HepG2 (cell line): Measurements from ENCODE around the gene SSNA1. TPM values are rescaled to one million over a fixed set of nuclear protein-coding genes. Genes with fewer than 3 reads are reported as not detected.

ENCODE experiments used
- ARNT ChIP-seq: fragments of 450-650 bp; IDR thresholded peaks from 2 replicates; pipeline ENCODE4 v1.6.1; 2017
- GATAD1 ChIP-seq: IDR thresholded peaks from 2 replicates; pipeline ENCODE4 v1.6.1; 2016; ENCODE audit warnings: missing genetic modification reagents, missing compliant biosample characterization
- MBD4 ChIP-seq: IDR thresholded peaks from 2 replicates; pipeline ENCODE4 v1.6.1; 2012; ENCODE audit warnings: low read length, inconsistent platforms, borderline replicate concordance
- NFKB2 ChIP-seq: sonication (generic); formaldehyde crosslinking; IDR thresholded peaks from 2 replicates; pipeline ENCODE4 v1.4.0; 2020; ENCODE audit warnings: missing genetic modification reagents, borderline replicate concordance
- NR2C2 ChIP-seq: sonication (generic); formaldehyde crosslinking; IDR thresholded peaks from 2 replicates; pipeline ENCODE4 v1.4.0; 2020; ENCODE audit warnings: missing genetic modification reagents, mild to moderate bottlenecking, moderate library complexity, borderline replicate concordance
- PHF5A ChIP-seq: IDR thresholded peaks from one replicate; pipeline ENCODE4 v1.6.1; 2018; ENCODE audit warnings: low read depth, missing genetic modification reagents; ENCODE audit not compliant: unreplicated experiment
- REL ChIP-seq: sonication (generic); formaldehyde crosslinking; conservative IDR thresholded peaks from 2 replicates; pipeline ENCODE4 v1.8.0; 2022; ENCODE audit warnings: mild to moderate bottlenecking, missing genetic modification reagents, moderate library complexity
- SIN3A ChIP-seq: IDR thresholded peaks from 2 replicates; pipeline ENCODE4 v1.6.1; 2011; ENCODE audit warnings: low read depth, mild to moderate bottlenecking, control low read depth, low read length, borderline replicate concordance
- SMYD3 ChIP-seq: sonication (generic); formaldehyde crosslinking; IDR thresholded peaks from 2 replicates; pipeline ENCODE4 v1.8.1; 2023; ENCODE audit warnings: mild to moderate bottlenecking, missing genetic modification reagents
- ZNF44 ChIP-seq: sonication (generic); formaldehyde crosslinking; IDR thresholded peaks from 2 replicates; pipeline ENCODE4 v1.5.1; 2020; ENCODE audit warnings: mild to moderate bottlenecking, missing genetic modification reagents
- ZNF652 ChIP-seq: IDR thresholded peaks from 2 replicates; pipeline ENCODE4 v1.6.1; 2016; ENCODE audit warnings: low read depth, borderline replicate concordance
- ZNF883 ChIP-seq: sonication (generic); formaldehyde crosslinking; IDR thresholded peaks from 2 replicates; pipeline ENCODE4 v1.5.1; 2020; ENCODE audit warnings: mild to moderate bottlenecking, missing genetic modification reagents; ENCODE audit errors: not compliant biosample characterization
- polyA plus RNA-seq, 8 experiments: library from polyadenylated mRNA; depleted of rRNA in 3 of 8; stranded (reverse) in 7 of 8; unstranded in 1 of 8; fragments of >200 nt; fragmentation: Illumina TruSeq in 4 of 8; extraction: Trizol in 4 of 8; gene quantifications; 2 replicates each; pipeline versions ENCODE4 v1.2.1 to v1.2.3, GENCODE V29; 2011 to 2016; ENCODE audit warnings: low read depth in 4 of 8, missing spikeins in 1 of 8, mixed read lengths in 1 of 8; ENCODE audit not compliant: insufficient read depth in 1 of 8
- total RNA-seq, 5 experiments: library from RNA; depleted of rRNA; stranded (reverse); fragments of >200 nt; fragmentation: Illumina TruSeq; extraction: Trizol; gene quantifications; 2 replicates each; pipeline ENCODE4 v1.2.3, GENCODE V29; 2016; ENCODE audit warnings: low read depth in 1 of 5
- TF ChIP-seq, protein P1 (sequence below): sonication (generic); formaldehyde crosslinking; IDR thresholded peaks from 2 replicates; pipeline ENCODE4 v1.5.1; 2020; ENCODE audit warnings: missing genetic modification reagents, mild to moderate bottlenecking, borderline replicate concordance
- TF ChIP-seq, protein P2 (sequence below): sonication (generic); formaldehyde crosslinking; IDR thresholded peaks from 2 replicates; pipeline ENCODE4 v1.5.1; 2020; ENCODE audit warnings: mild to moderate bottlenecking, missing genetic modification reagents, borderline replicate concordance
- TF ChIP-seq, protein P3 (sequence below): sonication (generic); formaldehyde crosslinking; IDR thresholded peaks from 2 replicates; pipeline ENCODE4 v1.5.0; 2020; ENCODE audit warnings: mild to moderate bottlenecking, low read depth, missing genetic modification reagents, borderline replicate concordance

The SSNA1 gene
- total and polyA plus RNA-seq, 2 of the 13 experiments (the other 11 are each of a cell fraction or from before 2014, with no cell fraction given): 35.9 to 49.4 TPM

DNA sequence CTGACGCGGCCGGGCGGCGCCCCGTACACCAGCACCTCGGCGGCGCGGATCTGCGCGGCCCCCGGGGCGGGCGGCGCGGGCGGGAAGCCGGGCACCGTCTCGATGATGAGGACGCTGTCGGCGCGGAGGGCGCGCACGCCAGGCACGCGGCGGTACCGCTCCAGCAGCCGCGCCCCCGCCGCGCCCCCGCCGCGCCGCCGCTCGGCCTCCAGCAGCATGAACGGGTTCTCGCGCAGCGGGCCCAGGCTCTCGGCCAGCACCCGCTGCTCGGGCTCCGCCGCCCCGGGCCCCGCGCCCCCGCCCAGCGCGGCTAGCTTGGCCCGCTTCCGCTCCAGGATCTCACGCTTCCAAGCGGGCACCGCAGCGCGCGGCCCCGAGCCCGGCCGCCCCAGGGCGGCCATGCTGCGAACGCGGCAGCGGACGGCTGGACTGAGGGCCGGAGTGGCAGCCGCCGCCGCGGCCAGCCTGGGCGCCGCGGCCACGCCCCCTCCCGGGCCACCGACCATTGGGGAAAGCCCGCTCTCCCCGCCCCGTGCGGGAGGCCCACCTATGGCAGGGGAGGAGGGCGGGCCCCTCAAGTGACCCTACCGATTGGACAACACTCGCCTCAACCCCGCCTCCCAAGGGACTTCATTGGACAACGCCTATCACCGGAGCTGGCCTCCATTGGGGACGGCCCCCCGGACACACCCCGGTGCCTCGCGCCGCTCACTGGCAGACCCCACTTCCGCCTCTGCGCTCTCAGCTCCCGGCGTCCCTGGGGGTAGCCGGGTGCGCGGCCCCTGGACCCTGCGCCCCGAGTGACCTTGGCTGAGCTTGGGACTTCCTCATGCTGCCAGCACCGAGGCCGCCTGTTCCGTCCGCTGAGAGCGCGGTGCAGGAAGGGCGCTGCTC is 12.1 kb downstream of the SSNA1 start, which contains the start of gene TPRN (continued):
- peak; percentile 87 for TF ChIP-seq GATAD1 (CRISPR knock-in tag)
- TF ChIP-seq ZNF883 (CRISPR knock-in tag): peak; percentile 65
- TF ChIP-seq, protein P1, sequence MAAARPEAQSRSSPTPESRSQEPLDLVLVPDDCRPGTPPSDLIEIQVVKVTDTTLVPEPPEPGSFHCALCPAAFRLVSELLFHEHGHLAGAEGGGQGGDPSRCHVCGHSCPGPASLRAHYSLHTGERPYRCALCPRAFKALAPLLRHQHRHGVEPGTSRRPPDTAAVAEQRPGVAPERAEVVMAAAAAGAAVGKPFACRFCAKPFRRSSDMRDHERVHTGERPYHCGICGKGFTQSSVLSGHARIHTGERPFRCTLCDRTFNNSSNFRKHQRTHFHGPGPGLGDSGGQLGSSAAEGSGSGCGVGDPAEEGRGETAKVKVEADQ (CRISPR knock-in tag): peak; percentile 80; the same call in 1 of the 2 replicates
- TF ChIP-seq ZNF652 (CRISPR knock-in tag): no peak
- TF ChIP-seq NFKB2: peak; percentile 77; the same call in 1 of the 2 replicates
- peak; percentile 78; the same call in 1 of the 2 replicates for TF ChIP-seq SIN3A
- TF ChIP-seq, protein P2, sequence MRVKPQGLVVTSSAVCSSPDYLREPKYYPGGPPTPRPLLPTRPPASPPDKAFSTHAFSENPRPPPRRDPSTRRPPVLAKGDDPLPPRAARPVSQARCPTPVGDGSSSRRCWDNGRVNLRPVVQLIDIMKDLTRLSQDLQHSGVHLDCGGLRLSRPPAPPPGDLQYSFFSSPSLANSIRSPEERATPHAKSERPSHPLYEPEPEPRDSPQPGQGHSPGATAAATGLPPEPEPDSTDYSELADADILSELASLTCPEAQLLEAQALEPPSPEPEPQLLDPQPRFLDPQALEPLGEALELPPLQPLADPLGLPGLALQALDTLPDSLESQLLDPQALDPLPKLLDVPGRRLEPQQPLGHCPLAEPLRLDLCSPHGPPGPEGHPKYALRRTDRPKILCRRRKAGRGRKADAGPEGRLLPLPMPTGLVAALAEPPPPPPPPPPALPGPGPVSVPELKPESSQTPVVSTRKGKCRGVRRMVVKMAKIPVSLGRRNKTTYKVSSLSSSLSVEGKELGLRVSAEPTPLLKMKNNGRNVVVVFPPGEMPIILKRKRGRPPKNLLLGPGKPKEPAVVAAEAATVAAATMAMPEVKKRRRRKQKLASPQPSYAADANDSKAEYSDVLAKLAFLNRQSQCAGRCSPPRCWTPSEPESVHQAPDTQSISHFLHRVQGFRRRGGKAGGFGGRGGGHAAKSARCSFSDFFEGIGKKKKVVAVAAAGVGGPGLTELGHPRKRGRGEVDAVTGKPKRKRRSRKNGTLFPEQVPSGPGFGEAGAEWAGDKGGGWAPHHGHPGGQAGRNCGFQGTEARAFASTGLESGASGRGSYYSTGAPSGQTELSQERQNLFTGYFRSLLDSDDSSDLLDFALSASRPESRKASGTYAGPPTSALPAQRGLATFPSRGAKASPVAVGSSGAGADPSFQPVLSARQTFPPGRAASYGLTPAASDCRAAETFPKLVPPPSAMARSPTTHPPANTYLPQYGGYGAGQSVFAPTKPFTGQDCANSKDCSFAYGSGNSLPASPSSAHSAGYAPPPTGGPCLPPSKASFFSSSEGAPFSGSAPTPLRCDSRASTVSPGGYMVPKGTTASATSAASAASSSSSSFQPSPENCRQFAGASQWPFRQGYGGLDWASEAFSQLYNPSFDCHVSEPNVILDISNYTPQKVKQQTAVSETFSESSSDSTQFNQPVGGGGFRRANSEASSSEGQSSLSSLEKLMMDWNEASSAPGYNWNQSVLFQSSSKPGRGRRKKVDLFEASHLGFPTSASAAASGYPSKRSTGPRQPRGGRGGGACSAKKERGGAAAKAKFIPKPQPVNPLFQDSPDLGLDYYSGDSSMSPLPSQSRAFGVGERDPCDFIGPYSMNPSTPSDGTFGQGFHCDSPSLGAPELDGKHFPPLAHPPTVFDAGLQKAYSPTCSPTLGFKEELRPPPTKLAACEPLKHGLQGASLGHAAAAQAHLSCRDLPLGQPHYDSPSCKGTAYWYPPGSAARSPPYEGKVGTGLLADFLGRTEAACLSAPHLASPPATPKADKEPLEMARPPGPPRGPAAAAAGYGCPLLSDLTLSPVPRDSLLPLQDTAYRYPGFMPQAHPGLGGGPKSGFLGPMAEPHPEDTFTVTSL (CRISPR knock-in tag): peak; percentile 65; the same call in 1 of the 2 replicates
- TF ChIP-seq ARNT: no peak
- TF ChIP-seq PHF5A (CRISPR knock-in tag): no peak
- TF ChIP-seq ZNF44 (CRISPR knock-in tag): peak; percentile 83; the same call in 1 of the 2 replicates
- TF ChIP-seq MBD4: no peak
- TF ChIP-seq NR2C2 (CRISPR knock-in tag): peak; percentile 74
- peak; percentile 72; the same call in 1 of the 2 replicates for TF ChIP-seq REL (CRISPR knock-in tag)
- TF ChIP-seq, protein P3, sequence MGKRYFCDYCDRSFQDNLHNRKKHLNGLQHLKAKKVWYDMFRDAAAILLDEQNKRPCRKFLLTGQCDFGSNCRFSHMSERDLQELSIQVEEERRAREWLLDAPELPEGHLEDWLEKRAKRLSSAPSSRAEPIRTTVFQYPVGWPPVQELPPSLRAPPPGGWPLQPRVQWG (CRISPR knock-in tag): no peak
- 0 out of 2 replicates have a peak, but pooled peaks have one; percentile 22 for TF ChIP-seq SMYD3 (CRISPR knock-in tag)
